Panc1 (cell line): ENCODE data around the gene DYNC1LI1.

ENCODE experiments used
- TCF7L2 ChIP-seq: IDR thresholded peaks from 2 replicates; pipeline ENCODE4 v1.6.1; 2011; ENCODE audit warnings: mild to moderate bottlenecking, low read depth, low read length, inconsistent platforms
- TF ChIP-seq, protein P1 (sequence below): fragments of 450-650 bp; IDR thresholded peaks from 2 replicates; pipeline ENCODE4 v1.5.1; 2017; ENCODE audit warnings: mild to moderate bottlenecking

GRCh38 chr3:32614956-32615355 is 44.3 kb upstream of the DYNC1LI1 start:
- no peak for TF ChIP-seq TCF7L2
- TF ChIP-seq, protein P1, sequence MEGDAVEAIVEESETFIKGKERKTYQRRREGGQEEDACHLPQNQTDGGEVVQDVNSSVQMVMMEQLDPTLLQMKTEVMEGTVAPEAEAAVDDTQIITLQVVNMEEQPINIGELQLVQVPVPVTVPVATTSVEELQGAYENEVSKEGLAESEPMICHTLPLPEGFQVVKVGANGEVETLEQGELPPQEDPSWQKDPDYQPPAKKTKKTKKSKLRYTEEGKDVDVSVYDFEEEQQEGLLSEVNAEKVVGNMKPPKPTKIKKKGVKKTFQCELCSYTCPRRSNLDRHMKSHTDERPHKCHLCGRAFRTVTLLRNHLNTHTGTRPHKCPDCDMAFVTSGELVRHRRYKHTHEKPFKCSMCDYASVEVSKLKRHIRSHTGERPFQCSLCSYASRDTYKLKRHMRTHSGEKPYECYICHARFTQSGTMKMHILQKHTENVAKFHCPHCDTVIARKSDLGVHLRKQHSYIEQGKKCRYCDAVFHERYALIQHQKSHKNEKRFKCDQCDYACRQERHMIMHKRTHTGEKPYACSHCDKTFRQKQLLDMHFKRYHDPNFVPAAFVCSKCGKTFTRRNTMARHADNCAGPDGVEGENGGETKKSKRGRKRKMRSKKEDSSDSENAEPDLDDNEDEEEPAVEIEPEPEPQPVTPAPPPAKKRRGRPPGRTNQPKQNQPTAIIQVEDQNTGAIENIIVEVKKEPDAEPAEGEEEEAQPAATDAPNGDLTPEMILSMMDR: no peak
